ENCODE results near the gene LTBP1.
"Not testable (repeated sequence)": the region's sequence is repeated elsewhere in the genome, so short reads cannot be mapped to it uniquely, and the experiment has no call there.

LTBP1 gene

DNA sequence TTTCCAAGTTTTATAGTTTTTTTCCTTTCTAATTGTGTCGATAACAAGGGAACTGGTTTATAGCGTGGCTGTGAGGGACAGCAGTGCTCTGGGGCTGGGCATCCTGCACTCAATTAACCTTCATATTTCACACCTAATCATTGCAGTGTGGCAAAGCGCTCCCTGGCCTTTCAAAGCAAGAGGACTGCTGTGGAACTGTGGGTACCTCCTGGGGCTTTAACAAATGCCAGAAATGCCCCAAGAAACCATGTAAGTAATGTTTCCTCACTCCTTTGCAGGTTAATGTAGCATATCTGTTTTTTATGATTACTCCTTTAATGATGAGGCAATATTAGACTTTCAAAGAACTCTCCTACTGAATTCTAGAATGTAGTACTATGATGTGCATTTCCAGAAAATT is 270.7 kb downstream of the LTBP1 start:
- DNase-seq = no peak

GRCh38 chr2:33219114-33219513 is 272.4 kb downstream of the LTBP1 start:
- no peak for DNase-seq

- no peak for DNase-seq
These were observed 273.1 kb downstream of the LTBP1 start for GRCh38 chr2:33219850-33220275.

GRCh38 chr2:33220533-33220932 is 273.8 kb downstream of the LTBP1 start:
- DNase-seq = no peak

DNA sequence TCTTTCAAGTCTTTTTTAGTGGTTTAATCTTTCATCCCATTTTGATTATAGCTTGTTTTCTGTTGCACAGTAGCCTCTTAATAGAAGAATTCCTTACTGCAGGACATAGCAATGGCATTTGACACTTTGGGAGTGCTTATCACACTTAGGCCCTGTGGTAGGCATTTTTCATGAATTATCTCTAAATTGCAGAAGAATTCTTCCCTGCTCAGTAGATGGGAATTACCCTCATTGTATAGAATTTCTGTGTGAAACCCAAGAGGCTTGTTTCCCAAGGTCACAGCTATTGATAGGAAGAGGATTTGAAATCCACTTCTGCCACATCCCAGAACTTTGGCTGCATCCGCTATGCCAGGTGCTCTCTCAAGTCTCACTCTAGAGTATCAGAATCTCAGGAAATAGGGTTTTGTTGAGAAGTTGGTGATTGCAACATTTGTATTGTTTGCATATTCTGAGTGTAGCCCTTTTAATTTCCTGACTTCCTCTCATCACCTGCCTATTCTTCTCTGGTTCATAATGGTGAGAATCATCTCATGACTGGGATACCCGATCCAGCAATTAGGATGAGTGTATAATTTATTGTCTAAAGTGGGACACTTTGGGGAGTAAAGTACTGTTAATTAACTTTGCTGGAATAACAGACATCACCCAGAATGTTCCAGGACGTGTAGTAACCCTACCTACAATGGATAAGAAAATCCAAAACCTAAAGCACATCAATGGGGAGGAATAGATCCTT is 274.5 kb downstream of the LTBP1 start:
- DNase-seq = no peak

DNA sequence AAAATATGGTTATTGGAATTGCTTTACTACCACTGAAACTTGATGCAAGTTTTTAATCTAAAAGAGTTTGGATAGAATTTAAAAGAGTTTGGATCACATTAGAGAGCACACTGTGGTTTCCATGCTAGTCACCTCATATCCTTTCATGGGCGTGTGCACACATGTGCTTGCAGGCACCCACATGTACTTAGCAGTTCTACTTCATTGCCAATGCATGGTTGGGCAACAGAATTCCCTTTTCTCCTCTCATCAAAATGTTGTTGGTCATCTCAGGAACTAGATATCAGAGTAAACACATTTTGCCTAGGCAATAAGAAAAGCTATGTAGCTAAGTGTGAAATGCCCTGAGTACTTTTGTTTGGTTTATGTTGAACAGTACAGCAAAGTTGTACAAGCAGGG is 275.6 kb downstream of the LTBP1 start:
- no peak for DNase-seq

DNA sequence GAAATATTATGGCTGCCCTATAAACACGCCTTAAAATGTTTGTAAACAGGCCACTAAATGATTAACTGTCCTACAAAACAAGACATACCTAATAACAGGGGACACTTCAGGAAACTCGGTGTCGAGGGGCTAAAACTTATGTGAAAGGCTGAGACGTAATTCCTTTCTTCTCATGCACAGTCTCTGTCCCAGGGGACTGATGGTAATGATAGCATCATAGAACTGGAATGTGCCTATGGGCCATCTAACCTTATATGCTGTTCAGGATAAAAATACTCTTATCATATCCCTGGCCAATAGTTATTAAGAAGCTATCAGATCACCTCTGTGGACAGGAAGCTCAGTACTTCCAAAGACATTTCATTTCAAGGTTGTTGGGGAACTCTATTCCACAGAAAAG is 277.1 kb downstream of the LTBP1 start:
- DNase-seq = no peak

GRCh38 chr2:33225350-33225749 is 278.6 kb downstream of the LTBP1 start:
- no peak for DNase-seq

GRCh38 chr2:33226546-33226945 is 279.8 kb downstream of the LTBP1 start:
- no peak for DNase-seq

GRCh38 chr2:33229646-33230045 is 282.9 kb downstream of the LTBP1 start:
- DNase-seq = no peak

DNA sequence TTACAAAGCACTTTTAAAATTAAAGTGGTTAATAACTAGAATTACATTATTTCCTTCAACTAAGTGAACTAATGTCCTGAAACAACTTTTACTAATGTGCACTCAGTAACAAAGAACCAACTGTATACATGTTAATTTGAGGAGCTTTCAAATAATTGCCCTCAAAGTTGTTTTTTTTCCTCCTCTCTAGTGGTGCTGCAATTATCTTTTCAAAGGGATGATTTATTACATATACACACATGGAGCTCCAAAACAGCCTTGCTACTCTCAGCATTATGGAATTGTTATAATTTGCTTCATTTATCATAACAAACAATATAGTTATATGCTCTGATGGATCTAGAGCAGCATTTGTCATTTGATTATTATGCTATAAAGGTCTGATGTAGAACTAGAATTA is 283.4 kb downstream of the LTBP1 start:
- no peak for DNase-seq

GRCh38 chr2:33230842-33231241 is 284.1 kb downstream of the LTBP1 start:
- DNase-seq = no peak

GRCh38 chr2:33235559-33235958 is 288.8 kb downstream of the LTBP1 start:
- not testable (repeated sequence) for DNase-seq

- DNase-seq = no peak
These were observed 290.0 kb downstream of the LTBP1 start for GRCh38 chr2:33236482-33237385.

DNA sequence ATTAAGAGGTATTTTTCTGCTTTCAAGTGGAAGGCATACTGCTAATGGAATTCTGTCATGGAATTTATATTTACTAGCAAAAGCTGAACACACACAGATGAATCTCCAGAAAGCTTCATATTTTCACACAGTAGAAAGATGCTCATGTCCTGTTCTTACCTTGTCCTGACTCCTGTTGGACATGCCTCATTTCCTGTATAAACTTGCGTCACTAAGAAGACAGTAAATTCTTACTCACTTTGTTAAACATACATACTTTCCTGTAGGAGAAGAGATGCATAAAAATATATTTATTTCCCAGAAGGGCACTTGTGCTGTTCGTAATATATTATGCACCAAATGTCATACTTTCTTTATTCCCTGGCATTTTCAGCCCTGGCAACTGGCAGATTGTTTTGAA is 291.4 kb downstream of the LTBP1 start:
- no peak for DNase-seq

DNA sequence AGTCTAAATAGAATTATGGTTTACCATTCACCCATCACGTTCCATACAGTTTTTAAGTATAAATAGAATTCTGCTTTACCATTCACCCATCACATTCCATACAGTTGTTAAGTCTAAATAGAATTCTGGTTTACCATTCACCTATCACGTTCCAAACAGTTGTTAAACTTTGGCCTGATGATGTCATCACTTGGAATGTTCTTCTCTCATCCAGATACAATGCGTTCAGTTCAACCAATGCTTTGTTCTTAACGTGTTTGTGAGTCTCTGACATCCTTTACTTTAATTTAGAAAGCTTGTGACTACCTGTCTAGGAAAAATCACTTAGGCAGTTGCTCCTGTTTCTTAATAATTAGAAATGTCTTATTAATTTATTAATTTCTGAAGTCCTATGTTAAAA is 293.4 kb downstream of the LTBP1 start:
- DNase-seq = no peak

DNA sequence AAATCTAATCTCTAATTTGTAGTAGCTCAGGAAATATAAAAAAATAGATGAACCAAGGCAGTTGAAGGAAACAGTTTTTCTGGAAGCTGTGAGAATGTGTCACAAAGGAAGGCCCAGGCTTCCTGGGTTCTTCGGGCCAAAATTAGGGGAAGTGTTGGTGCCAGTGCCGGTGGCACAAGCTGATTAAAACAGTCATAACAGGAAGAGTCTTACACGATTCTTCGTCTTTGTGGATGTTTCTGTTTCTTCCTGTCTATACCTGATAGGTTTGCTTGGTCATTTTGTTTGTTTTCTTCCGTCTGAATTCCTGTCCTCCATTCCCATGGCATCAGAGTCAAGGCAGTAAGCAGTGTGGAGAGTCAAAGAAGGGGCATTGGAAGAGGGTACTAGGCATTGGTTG is 294.3 kb downstream of the LTBP1 start:
- DNase-seq = no peak

DNA sequence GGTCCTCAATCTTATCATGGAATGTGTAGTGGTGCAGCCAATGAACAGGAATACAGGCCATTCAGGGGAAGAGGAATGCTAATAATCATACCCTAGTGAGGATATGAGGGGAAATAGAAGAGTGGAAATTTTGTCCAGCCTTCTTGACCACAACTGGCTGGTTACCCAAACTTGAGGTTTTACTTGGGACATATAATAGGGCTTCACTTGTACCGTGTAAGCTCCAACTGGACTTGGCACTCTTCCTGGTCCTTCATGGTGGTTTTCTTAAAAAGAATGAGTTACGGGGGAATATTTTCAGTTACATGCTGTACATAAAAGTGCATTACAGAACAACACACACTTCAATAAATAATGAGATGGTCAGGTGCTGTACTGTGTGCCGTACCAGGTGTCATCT is 294.8 kb downstream of the LTBP1 start:
- DNase-seq = no peak

- DNase-seq = no peak
These were observed 296.1 kb downstream of the LTBP1 start for GRCh38 chr2:33242845-33243244.

GRCh38 chr2:33246432-33246831 is 299.7 kb downstream of the LTBP1 start:
- no peak for DNase-seq

DNA sequence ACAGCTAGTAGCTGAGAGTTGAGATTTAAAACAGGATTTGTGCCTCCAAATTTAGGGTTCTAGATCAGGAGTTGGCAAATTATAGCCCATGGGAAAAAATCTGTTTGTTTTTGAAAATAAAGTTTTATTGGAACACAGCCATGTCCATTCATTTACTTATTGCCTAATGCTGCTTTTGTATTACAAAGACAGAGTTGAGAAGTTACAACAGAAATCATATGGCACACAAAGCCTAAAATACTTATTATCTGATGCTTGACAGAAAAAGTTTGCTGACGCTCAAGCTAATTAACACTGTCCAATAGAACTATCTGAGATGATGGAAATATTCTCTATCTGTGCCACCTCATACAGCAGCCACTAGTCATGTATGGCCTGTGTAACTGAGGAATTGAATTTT is 300.6 kb downstream of the LTBP1 start:
- no peak for DNase-seq

- no peak for DNase-seq
These were observed 303.8 kb downstream of the LTBP1 start for GRCh38 chr2:33250417-33251029.
